ENCODE data around the gene DLEC1.
"Not testable (repeated sequence)": the region's sequence is repeated elsewhere in the genome, so short reads cannot be mapped to it uniquely, and the experiment has no call there.

DLEC1 gene

DNA sequence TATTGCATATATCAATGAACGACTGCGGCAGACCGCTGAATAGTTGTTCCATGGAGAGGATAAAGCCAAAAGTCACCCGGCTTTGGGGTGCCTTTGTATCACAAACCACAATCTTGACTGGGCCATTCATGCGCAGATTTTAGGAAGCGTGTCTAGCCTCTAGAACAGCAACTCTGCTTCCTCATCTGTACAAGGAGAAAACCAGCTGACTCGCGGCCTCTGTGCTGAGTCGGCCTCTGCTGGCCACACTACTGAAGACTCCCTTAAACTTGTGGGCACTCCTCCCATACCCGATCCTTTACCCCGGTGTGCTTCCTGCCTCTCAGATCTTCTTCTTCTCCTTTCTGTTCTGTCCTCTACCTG is 872 bp downstream of the DLEC1 start:
- DNase-seq: no peak

DNA sequence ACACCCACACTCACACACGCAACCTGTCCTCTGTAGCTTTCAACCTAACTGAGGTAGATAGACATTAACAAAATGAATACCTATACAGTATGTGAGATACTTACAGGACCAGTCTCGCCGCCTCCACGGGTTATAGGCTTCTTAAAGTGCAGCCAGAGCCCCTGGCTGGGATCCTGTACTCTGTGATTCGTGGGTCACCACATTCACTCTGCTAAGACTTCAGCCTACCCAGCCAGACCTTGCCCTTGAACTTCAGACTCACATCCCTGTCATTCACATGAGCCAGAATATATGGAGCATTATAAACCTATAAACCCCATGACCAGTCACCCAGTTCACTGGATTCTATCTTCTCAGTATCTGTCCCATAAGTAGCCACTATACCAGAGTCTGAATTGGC is 1.4 kb downstream of the DLEC1 start:
- no peak for DNase-seq

DNA sequence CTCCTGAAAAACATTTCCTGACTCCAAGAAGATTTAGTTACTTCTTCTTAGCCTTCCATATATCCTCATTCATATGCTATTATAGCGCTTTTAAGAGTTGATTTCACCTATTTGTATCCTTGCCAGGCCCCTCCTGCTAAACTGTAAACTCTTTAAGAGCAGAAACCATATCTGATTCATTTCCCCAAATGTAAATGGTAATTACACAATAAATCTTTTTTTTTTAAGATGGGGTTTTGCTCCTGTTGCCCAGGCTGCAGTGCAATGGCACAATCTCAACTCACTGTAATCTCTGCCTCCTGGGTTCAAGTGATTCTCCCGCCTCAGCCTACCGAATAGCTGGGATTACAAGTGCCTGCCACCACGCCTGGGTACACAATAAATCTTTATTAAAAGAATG is 4.5 kb downstream of the DLEC1 start:
- DNase-seq: no peak

DNA sequence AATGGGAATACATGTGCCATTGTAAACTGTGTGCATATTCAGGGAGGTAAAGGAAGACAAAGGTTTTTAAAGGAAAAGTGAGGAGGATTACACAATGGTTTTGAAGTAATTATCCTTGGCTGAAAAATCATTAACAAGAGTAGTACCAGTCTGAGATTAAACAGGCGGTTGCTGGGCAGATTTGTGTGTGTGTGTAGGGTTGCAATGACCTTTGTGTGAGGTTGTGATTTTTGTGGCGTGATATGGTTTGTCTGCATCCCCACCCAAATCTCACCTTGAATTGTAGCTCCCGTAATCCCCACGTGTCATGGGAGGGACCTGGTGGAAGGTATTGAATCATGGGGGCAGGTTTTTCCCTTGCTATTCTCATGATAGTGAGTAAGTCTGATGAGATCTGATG is 7.0 kb downstream of the DLEC1 start:
- no peak for DNase-seq

DNA sequence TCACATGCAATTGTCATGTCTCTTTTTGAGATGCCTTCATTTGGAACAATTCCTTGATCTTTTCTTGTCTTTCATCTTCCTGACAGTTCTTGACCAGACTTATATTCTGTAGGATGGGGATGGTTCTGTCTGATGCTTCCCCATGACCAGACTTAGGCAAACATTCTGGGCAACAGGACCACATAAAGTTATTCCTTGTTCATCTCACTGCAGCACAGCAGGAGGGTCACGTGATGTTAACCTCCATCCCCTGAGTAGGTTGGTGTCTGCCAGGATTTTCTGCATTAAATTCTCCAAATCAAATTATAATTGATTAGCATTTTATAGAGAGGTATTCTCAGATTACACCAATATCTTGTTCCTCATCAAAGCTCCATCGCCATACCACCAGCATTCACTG is 7.8 kb downstream of the DLEC1 start:
- no peak for DNase-seq

DNA sequence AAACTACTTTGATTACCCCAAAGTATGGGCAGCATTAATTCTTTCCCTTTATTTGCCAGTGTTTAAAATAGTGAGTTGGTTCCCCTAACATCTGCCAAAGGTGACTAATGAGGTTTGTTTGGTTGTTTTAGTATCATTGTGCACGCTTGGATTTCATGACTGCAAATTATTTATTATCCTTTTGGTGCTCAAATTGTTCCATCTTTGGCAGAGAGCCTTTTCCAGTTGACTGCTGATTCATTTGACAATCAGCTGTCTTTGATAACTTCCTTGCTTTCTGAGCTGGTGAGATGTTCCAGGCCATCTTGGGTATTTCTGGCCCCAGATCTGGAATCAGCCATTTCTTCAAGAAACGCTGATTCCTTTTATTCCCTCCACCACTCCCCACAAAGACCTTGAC is 8.9 kb downstream of the DLEC1 start:
- DNase-seq: no peak

DNA sequence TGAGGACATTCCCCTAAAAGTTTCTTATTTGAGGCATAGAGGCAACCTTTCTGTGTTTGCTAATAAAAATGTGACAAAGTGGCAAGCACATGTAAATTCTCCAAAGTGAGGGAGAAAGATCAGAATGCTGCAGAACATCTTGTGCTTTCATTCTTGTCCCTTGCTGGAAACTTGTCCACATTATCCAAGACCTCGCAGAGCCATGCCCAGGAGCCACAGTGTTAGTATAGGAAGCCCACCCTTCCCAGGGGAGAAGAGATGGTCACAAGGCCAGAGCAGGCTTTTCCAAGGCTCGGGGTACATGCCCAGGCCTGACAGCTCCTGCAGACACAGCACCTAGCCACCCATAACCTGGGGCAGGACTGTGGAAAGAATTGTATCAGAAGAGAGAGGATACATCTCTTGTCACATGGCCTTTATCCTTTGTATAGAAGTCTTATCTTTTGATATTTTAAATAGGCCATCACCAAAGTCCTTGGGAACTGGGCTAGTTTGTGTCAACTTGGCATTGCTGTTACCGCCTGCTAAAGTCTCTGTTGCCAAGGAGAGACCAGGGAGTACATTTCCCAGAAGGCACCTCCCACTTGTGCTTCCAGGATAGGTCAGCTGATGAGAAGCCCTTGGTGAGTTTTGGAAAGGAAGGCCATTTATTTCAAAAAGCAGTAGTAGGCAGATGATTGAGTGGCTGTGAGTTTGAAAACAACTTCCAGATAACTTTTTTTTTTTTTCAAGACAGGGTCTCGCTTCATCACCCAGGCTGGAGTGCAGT is 10.5 kb downstream of the DLEC1 start:
- DNase-seq: no peak

DNA sequence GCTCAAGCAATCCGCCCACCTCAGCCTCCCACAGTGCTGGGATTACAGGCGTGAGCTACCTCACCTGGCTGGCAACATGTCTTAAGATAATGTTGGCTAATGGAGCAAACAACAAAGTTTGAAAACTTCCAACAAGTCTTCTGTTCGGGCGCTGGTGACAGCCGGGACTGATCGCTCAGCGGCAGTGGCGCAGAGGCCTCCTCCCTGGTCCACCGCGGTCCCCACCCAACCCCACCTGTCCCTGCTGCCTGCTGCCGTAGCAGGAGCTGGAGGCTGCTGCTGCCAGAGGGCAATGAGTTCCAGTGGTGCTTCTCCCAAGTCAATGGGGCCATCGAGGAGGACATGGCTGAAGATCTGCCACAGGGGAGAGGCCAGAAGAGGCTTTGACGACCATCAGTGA is 12.1 kb downstream of the DLEC1 start:
- DNase-seq: no peak

DNA sequence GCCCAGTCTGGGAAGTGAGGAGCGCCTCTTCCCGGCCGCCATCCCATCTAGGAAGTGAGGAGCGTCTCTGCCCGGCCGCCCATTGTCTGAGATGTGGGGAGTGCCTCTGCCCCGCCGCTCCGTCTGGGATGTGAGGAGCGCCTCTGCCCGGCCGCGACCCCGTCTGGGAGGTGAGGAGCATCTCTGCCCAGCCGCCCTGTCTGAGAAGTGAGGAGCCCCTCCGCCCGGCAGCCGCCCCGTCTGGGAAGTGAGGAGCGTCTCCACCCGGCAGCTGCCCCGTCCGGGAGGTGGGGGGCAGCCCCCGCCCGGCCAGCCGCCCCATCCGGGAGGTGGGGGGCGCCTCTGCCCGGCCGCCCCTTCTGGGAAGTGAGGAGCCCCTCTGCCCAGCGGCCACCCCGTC is 14.3 kb downstream of the DLEC1 start:
- not testable (repeated sequence) for DNase-seq

DNA sequence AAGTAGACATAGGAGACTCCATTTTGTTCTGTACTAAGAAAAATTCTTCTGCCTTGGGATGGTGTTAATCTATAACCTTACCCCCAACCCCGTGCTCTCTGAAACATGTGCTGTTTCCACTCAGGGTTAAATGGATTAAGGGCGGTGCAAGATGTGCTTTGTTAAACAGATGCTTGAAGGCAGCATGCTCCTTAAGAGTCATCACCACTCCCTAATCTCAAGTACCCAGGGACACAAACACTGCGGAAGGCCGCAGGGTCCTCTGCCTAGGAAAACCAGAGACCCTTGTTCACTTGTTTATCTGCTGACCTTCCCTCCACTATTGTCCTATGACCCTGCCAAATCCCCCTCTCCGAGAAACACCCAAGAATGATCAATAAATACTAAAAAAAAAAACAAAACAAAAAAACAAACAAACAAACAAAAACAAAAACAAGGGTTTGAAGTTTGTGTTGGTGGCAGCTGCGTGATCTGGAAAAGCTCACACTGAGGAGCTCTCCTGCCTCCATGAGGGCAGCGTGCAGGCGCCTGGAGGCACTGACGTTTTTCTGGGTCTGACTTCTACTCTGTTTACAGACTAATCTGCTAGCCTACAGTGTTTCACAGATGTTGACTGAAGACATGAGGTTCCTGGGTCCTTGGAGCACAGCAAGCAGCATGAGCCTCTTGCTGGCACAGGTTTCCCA is 14.9 kb downstream of the DLEC1 start:
- not testable (repeated sequence) for DNase-seq

DNA sequence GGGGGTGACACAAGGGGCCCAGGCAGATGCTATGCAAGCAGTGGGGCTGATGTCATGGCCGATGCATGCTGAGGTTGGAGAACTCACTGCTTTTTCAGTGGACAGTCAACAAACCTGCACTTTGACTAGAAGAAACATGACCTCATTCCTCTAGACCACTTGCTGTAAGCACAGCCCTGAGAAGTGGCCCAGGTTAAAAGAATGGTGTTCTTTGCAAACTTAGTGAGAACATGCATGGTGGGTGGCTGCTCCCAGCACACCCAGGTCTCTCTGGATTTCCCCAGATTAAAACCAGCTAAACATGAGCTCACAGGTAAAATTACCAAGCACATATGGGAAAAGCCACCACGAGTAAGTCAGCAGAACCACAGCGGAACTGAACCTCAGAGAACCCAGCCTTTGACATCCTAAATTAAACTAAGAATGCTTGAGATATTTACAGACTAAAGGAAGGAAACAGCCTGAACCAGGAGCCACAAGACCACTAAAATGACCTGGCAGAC is 15.5 kb downstream of the DLEC1 start:
- DNase-seq: no peak

DNA sequence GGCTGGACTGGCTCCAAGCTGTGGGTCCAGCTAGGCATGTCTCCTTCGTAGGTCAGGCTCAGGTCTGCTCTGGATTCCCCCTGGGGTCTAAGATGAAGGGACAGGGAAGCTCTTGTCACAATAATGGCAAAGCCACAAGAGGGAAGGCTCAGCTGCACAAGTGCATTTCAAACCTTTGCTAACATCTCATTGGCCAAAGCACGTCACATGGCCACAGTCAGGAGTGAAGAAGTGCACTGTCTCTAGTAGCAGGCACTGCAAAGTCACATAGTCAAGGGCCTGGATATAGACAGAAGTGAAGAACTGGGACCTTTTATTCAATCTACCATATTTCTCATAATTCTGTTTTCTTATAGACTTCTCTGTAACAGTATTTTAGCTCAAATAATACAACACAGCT is 20.1 kb downstream of the DLEC1 start:
- no peak for DNase-seq

DNA sequence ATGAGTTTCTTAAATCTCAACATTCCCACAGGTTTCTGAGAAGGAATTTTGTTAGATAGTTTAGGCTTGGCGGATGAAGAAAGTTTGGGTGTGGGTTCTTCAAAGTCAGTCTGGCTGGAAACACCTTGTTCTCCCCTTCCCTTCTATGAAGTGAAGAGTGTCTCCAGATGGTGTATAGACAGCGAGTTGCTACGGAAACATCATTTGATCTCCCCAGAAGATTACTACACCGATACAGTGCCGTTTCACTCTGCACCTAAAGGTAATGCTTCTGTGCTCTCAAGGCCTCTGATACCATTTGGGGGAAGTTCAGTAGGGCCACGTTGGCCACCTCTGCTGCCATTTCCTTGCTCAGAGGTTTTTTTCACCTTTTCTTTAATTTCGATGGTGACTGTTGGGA is 20.6 kb downstream of the DLEC1 start:
- no peak for DNase-seq

DNA sequence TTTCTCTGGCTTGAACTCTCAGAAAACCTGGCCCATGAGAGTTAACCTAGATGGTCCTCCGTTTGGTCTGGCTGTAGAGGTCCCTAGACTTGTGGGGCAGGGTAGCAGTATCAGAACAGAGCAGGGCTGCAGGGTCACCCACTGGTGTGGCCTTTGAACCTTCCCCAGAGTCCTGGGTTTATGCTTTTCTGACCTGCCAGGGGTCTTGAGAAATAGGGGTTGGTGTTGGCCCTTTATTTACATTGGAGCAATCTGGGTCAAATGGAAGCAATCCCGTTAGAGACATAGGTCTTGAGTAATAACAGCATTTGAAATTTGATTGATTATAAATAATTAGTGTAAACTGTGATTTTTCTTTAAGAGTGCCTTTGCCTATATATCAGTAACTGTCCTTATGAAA is 23.8 kb downstream of the DLEC1 start:
- no peak for DNase-seq

DNA sequence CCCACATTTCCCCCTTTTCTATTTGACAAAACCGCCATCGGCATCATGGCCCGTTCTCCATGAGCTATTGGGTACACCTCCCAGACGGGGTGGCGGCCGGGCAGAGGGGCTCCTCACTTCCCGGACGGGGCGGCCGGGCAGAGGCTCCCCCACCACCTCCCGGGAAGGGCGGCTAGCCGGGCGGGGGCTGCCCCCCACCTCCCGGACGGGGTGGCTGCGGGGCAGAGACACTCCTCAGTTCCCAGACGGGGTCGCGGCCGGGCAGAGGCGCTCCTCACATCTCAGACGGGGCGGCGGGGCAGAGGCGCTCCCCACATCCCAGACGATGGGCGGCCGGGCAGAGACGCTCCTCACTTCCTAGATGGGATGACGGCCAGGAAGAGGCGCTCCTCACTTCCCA is 25.4 kb downstream of the DLEC1 start:
- not testable (repeated sequence) for DNase-seq

DNA sequence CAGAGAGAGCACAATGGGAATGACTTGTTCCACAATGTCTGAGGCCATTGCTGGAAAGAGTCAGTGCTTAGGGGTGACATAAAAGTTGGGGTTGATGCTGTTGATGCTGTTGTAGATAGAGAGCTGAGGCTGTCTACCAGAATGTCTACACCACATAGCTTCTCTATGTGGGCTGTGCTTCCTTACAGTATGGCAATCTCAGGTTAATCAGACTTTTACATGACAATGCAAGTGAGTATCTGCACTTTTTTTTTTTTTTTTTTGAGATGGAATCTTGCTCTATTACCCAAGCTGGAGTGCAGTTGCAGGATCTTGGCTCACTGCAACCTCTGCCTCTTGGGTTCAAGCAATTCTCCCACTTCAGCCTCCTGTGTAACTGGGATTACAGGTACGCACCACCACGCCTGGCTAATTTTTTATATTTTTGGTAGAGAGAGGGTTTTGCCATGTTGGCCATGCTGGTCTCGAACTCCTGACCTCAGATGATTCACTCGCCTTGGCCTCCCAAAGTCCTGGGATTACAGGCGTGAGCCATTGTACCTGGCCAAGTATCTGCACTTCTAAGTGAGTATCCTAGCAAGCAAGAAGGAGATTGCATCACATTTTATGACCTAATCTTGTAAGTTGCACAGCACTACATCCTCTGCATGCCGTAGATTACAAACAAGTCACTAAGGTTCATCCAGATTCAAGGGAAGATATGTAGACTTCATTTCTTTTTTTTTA is 28.7 kb downstream of the DLEC1 start:
- no peak for DNase-seq

DNA sequence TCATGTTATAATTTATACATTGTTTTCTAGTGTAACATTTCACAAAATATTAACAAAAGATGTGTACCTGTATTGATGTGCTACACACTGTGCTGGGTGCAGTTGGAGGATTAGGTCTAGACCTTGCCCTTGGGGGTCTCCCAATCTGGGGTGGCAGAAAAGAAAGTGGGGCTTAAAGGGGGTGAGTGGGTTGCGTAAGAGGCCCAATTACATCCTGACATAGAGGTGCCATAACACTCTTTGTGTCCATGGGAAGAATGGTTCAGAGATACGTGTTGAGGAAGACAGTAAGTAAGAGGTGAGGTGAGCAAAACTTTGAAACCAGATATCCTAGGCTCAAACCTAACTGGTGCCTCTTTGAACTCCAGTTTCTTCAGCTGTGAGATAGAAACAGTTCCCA is 31.0 kb downstream of the DLEC1 start:
- no peak for DNase-seq

DNA sequence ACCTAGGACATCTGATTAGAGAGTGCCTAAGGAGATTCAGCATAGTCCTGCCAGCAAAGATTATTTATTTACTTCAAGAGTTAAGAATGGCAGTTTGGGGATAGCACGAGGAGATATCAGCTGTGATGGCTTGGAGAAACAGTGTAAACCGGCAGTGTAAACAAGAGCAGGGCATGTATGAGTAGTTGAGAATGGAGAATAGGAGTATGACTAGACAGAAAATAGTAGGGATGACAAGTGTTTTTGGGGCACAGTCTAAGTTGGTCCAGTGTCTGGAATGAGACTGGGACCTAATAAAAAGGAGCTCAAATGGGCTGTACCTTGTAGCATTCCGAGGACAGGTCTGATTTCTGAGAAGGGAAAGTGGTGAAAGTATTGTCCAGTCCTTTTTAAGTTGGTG is 38.1 kb downstream of the DLEC1 start:
- not testable (repeated sequence) for DNase-seq

DNA sequence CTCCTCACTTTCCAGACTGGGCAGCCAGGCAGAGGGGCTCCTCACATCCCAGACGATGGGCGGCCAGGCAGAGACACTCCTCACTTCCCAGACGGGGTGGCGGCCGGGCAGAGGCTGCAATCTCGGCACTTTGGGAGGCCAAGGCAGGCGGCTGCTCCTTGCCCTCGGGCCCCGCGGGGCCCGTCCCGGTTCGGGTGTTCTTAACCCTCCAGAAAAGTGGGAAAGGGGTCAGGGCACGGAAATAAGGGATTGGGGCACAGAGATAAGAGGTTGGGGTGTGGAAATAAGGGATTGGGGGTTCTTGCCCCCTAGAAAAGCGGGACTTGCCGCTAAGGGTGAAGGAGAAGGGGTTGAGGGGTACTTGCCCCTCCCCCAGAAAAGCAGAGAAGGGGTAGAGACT is 43.3 kb downstream of the DLEC1 start:
- not testable (repeated sequence) for DNase-seq

DNA sequence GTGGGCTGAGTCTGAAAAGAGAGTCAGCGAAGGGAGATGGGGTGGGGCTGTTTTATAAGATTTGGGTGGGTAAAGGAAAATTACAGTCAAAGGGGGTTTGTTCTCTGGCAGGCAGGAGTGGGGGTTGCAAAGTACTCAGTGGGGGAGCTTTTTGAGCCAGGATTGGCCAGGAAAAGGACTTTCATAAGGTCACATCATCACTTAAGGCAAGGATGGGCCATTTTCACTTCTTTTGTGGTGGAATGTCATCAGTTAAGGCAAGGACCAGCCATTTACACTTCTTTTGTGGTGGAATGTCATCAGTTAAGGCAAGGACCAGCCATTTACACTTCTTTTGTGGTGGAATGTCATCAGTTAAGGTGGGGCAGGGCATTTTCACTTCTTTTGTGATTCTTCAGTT is 44.2 kb downstream of the DLEC1 start:
- DNase-seq: not testable (repeated sequence)

DNA sequence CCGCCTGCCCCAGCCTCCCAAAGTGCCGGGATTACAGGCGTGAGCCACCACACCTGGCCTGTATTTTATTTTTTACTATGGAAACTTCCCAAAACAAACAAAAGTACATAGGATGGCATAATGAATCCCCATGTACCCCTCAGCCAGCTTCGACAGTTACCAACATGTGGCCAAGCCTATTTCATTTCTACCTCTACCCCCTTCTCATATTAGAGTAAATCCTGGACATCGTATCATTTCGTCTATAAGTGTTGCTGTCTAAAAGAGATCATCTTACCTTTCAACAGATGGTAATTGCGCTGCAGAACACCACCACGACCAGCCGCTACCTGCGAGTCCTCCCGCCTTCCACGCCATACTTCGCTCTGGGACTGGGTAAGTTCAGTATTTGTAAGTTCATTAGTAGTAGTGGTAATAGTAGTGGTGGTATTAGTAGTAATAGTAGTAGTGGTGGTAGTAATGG is 44.9 kb downstream of the DLEC1 start:
- no peak for DNase-seq

DNA sequence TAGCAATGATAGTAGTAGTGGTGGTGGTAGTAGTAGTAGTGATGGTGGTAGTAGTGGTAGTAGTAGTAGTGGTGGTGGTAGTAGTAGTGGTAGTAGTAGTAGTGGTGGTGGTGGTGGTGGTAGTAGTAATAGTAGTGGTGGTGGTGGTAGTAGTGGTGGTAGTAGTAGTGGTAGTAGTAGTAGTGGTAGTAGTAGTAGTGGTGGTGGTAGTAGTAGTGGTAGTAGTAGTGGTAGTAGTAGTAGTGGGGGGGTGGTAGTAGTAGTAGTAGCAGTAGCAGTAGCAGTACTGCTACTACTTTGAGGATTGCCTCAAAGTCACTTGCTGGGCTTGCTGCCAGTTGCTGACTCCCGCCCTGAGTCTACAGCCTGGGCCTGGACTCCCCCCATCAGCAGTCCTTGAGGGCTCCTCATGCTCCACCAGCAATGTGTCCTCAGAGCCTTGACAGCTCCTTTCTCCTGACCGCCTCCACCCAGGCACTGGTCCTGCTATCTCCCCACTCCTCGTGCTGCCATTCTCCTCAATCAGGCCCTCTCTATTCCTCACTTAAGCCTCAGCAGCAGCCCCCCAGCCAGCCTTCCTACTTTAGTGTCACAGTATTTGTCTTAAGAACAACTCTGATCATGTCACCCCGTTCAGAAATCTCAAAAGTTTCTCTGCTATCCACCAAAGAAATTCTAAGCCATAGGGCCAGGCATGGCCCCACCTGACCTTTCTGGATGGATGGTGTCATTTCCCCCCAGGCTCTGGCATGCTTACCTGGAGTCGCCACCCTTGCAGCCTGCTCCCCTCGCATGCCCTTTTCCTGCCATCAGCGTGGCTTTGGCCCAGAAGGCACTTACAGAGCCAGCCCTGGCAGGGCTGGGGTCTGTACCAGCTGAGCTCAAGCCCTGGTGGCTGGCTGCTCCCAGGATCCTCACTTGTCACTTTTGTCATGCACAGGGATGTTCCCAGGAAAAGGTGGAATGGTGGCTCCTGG is 45.6 kb downstream of the DLEC1 start:
- no peak for DNase-seq

All from DMS153 (cell line).